SU-DHL-6 (cell line): ENCODE data around the gene TMED9.
A peak's percentile ranks its signal among the peaks of the same experiment; 100 is the strongest.

Experiments
- H2AFZ ChIP-seq: fragments of 200-600 bp; sonication (generic); 2 replicates; pipeline ENCODE4 v1.6.1; 2014; ENCODE audit warnings: low read depth, mild to moderate bottlenecking, moderate library complexity, mixed read lengths, antibody characterized with exemption, low read length; ENCODE audit not compliant: severe bottlenecking
- H3F3A ChIP-seq: fragments of 200-600 bp; shearing (Covaris generic); 2 replicates; pipeline ENCODE4 v1.6.0; 2016; ENCODE audit warnings: antibody characterized with exemption, mild to moderate bottlenecking; ENCODE audit not compliant: insufficient read depth
- H3K27ac ChIP-seq: fragments of 200-600 bp; sonication (generic); 2 replicates; pipeline ENCODE4 v1.5.1; 2016; ENCODE audit warnings: low read depth, mild to moderate bottlenecking, low read length, moderate library complexity, mixed read lengths
- H3K27me3 ChIP-seq: fragments of 200-600 bp; sonication (generic), shearing (Covaris generic); 2 replicates; pipeline ENCODE4 v1.6.0; 2014; ENCODE audit warnings: mild to moderate bottlenecking, low read length
- H3K36me3 ChIP-seq: fragments of 200-600 bp; sonication (generic); 2 replicates; pipeline ENCODE4 v1.6.1; 2014; ENCODE audit warnings: mild to moderate bottlenecking, low read length, mixed read lengths
- H3K4me2 ChIP-seq: fragments of 300-600, 200-600 bp; shearing (Covaris generic), sonication (generic); 2 replicates; pipeline ENCODE4 v1.6.0; 2014; ENCODE audit warnings: low read length, low read depth, mild to moderate bottlenecking; ENCODE audit not compliant: poor library complexity, severe bottlenecking
- H3K4me3 ChIP-seq: fragments of 200-600 bp; sonication (generic); 2 replicates; pipeline ENCODE4 v1.5.1; 2014; ENCODE audit warnings: antibody characterized with exemption, low read length, mild to moderate bottlenecking, mixed read lengths; ENCODE audit not compliant: insufficient read depth, poor library complexity, severe bottlenecking
- H3K79me2 ChIP-seq: fragments of 200-600 bp; sonication (generic); 2 replicates; pipeline ENCODE4 v1.6.1; 2014; ENCODE audit warnings: mild to moderate bottlenecking, low read length, moderate library complexity; ENCODE audit not compliant: insufficient read depth
- H3K9ac ChIP-seq: fragments of 200-600 bp; sonication (generic); 2 replicates; pipeline ENCODE4 v1.7.0; 2014; ENCODE audit warnings: mild to moderate bottlenecking, low read length
- H3K9me2 ChIP-seq: fragments of 200-600 bp; sonication (generic); replicated peaks from 2 replicates; pipeline ENCODE4 v1.6.1; 2014; ENCODE audit warnings: low read length; ENCODE audit not compliant: insufficient read depth
- H3K9me3 ChIP-seq: fragments of 200-600 bp; sonication (generic); 2 replicates; pipeline ENCODE4 v1.6.1; 2014; ENCODE audit warnings: low read length, mixed read lengths; ENCODE audit not compliant: insufficient read depth
- H4K20me1 ChIP-seq: fragments of 200-600 bp; sonication (generic); 2 replicates; pipeline ENCODE4 v1.6.1; 2014; ENCODE audit warnings: low read depth, mild to moderate bottlenecking, antibody characterized with exemption, low read length, moderate library complexity, mixed read lengths
- EZH2phosphoT487 ChIP-seq: fragments of 200-600 bp; sonication (generic), shearing (Covaris generic); conservative IDR thresholded peaks from 2 replicates; pipeline ENCODE4 v1.6.1; 2018; ENCODE audit warnings: mild to moderate bottlenecking, antibody characterized with exemption, low read length, moderate library complexity, mixed read lengths
- TF ChIP-seq, protein P1 (sequence below): fragments of 200-600 bp; sonication (generic); IDR thresholded peaks from one replicate; pipeline ENCODE4 v1.5.1; 2017; ENCODE audit warnings: antibody characterized with exemption, mild to moderate bottlenecking, low read length, moderate library complexity; ENCODE audit not compliant: insufficient read depth, poor library complexity, severe bottlenecking

Gene TMED9

DNA sequence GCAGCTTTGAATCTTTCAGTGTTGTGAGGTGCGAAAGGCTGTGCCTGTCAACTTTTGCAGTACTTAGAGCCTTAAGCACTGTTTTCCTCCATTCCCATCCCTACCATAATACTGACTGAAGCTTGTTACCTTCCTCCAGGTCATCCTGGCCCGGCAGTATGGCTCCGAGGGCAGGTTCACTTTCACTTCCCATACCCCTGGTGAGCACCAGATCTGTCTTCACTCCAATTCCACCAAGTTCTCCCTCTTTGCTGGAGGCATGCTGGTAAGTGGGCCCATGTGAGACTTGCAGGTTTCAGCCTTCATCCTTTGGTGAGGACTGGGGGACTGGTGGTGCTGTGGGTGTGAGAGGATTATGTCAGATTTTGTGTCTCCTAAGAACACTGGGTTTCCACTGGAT lies 1.5 kb downstream of the TMED9 start:
- no peak overlapping the region for H3K9ac ChIP-seq
- no peaks in the 10 kb centered on the region for H3K9me3 ChIP-seq
- no peak overlapping the region for H3K27ac ChIP-seq
- H3K27me3 ChIP-seq = no peaks in the 10 kb centered on the region
- H3K79me2 ChIP-seq = peaks cover 12% of the 10 kb centered on the region
- no peaks in the 10 kb centered on the region for H4K20me1 ChIP-seq
- peak overlapping the region; percentile 60 for H3K4me2 ChIP-seq
- H3K4me3 ChIP-seq = no peak overlapping the region
- peaks cover 13% of the 10 kb centered on the region for H3K36me3 ChIP-seq
- H2AFZ ChIP-seq = no peak overlapping the region
- H3F3A ChIP-seq = peaks cover 11% of the 10 kb centered on the region
- no peaks in the 10 kb centered on the region for H3K9me2 ChIP-seq
- TF ChIP-seq, protein P1, sequence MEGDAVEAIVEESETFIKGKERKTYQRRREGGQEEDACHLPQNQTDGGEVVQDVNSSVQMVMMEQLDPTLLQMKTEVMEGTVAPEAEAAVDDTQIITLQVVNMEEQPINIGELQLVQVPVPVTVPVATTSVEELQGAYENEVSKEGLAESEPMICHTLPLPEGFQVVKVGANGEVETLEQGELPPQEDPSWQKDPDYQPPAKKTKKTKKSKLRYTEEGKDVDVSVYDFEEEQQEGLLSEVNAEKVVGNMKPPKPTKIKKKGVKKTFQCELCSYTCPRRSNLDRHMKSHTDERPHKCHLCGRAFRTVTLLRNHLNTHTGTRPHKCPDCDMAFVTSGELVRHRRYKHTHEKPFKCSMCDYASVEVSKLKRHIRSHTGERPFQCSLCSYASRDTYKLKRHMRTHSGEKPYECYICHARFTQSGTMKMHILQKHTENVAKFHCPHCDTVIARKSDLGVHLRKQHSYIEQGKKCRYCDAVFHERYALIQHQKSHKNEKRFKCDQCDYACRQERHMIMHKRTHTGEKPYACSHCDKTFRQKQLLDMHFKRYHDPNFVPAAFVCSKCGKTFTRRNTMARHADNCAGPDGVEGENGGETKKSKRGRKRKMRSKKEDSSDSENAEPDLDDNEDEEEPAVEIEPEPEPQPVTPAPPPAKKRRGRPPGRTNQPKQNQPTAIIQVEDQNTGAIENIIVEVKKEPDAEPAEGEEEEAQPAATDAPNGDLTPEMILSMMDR = no peak
- no peak for TF ChIP-seq EZH2phosphoT487

DNA sequence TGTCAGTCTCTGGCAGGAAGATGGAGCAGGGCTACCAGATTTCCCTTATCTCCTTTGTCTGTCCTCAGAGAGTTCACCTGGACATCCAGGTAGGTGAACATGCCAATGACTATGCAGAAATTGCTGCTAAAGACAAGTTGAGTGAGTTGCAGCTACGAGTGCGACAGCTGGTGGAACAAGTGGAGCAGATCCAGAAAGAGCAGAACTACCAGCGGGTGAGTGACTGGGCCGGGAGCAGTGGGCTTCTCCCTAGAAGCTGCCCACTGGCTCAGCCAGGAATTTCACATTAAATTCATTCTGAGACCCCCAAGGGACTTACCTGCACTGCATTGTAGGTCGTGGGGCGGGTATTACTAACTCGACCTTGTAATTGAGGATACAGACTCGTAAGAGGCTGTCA lies 2.1 kb downstream of the TMED9 start:
- Histone ChIP-seq H3K4me3 (no peak overlapping the region), H2AFZ (no peak overlapping the region), H3K79me2 (peaks cover 12% of the 10 kb centered on the region), H3K9ac (no peak overlapping the region), H3K27ac (no peak overlapping the region), H3K9me3 (no peaks in the 10 kb centered on the region), H4K20me1 (no peaks in the 10 kb centered on the region), H3F3A (peaks cover 14% of the 10 kb centered on the region), H3K27me3 (no peaks in the 10 kb centered on the region), H3K9me2 (no peaks in the 10 kb centered on the region), H3K36me3 (peaks cover 13% of the 10 kb centered on the region), H3K4me2 (no peak overlapping the region)
- TF ChIP-seq EZH2phosphoT487 = no peak
- TF ChIP-seq, protein P1 = no peak

DNA sequence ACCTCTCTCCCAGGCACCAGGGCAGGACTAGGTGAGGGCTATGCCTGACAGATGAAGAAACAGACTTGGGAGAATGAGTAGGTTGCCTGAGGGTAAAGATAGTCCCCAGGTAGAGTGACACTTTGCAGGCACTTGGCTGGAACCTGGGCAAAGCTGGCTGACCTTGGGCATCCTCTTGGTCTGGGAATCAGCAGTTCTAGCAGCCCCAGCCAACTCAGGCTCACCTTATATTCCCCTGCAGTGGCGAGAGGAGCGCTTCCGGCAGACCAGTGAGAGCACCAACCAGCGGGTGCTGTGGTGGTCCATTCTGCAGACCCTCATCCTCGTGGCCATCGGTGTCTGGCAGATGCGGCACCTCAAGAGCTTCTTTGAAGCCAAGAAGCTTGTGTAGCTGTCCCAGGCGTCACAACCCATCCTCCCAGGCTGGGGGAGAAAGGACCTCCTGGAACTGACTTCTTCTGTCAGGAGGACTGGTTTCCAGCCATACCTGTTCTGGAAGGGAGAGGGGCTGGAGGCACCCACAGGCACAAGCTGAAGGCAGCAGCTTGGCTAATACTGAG lies 3.1 kb downstream of the TMED9 start:
- no peak overlapping the region for H3K4me2 ChIP-seq
- H3F3A ChIP-seq = peaks cover 16% of the 10 kb centered on the region
- H3K27me3 ChIP-seq = no peaks in the 10 kb centered on the region
- H3K9me2 ChIP-seq = no peaks in the 10 kb centered on the region
- no peak overlapping the region for H3K27ac ChIP-seq
- H3K36me3 ChIP-seq = peaks cover 13% of the 10 kb centered on the region
- peaks cover 12% of the 10 kb centered on the region for H3K79me2 ChIP-seq
- H3K9ac ChIP-seq = no peak overlapping the region
- H3K4me3 ChIP-seq = no peak overlapping the region
- H4K20me1 ChIP-seq = no peaks in the 10 kb centered on the region
- no peaks in the 10 kb centered on the region for H3K9me3 ChIP-seq
- TF ChIP-seq EZH2phosphoT487 = no peak
- TF ChIP-seq, protein P1 = no peak
- H2AFZ ChIP-seq = no peak overlapping the region
